Measurements from ENCODE around the gene NEDD4L.

The NEDD4L gene

DNA sequence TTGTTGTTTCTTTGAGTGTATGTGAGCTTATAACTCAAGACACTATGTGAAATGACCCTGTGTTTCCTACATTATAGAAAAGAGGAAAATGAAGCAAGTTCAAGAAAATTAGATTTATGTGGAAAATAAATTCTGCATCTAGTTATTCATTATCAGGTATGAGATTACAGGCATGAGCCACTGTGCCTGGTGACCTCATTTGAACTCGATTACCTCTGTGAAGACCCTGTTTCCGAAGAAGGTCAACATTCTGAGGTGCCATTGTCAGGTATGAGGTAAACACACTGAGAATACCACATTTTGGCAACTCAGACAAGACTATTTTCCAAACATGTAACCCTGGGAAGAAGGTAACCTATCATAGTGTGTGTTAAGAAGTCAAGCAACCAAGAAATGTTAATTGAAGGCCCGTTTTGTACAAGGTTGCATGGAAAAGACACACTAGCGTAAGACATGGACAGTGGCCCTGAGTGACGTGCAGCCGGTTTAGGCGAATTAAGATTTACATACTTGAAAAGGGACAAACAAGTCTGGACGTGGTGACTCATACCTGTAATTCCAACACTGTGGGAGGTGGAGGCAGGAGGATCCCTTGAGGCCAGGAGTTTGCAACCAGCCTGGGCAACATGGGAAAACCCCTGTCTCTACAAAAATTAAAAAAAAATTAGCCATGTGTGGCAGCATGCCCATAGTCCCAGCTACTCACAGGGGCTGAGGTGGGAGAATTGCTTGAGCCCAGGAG lies 186.6 kb downstream of the NEDD4L start:
- H2BK120ac ChIP-seq (ENCODE audit: low read depth, low read length) = no peak overlapping the region
- H3K79me1 ChIP-seq (ENCODE audit: low read depth, low read length) = no peaks in the 10 kb centered on the region
- no peak overlapping the region for H3K14ac ChIP-seq (ENCODE audit: low read length)
- WGBS, 2 donors (ENCODE audit: extremely low coverage in 2 of 2, insufficient read length in 2 of 2, insufficient replicate concordance in 1 of 2) = no CpG with 5 or more reads among the region's 8 CpGs
- no peak overlapping the region for H3K9ac ChIP-seq (ENCODE audit: low read depth, low read length, poor library complexity)
- no peak overlapping the region for H2AK5ac ChIP-seq (ENCODE audit: low read depth, low read length)
- H4K91ac ChIP-seq (ENCODE audit: low read depth, low read length, poor library complexity) = no peak overlapping the region
- H3K4ac ChIP-seq (ENCODE audit: low read length) = no peak overlapping the region
- H4K8ac ChIP-seq (ENCODE audit: low read depth, low read length) = no peak overlapping the region
- no peak for DNase-seq (ENCODE audit: low spot score)
- H3K4me2 ChIP-seq (ENCODE audit: insufficient read depth, low read length, poor library complexity, severe bottlenecking) = no peak overlapping the region
- H3K18ac ChIP-seq (ENCODE audit: low read length) = no peak overlapping the region
- H3K23ac ChIP-seq (ENCODE audit: low read depth, low read length, poor library complexity) = no peak overlapping the region
- no peak overlapping the region for H2BK5ac ChIP-seq (ENCODE audit: low read length)
- H3K4me3 ChIP-seq (ENCODE audit: low read length in 2 of 2) = no peak overlapping the region
- no peaks in the 10 kb centered on the region for H3K36me3 ChIP-seq (replicated peaks in 1 of 2; ENCODE audit: control insufficient read depth in 2 of 2, insufficient read depth in 2 of 2, low read length in 2 of 2)
- H2BK12ac ChIP-seq (ENCODE audit: low read length) = no peak overlapping the region
- no peaks in the 10 kb centered on the region for H3K9me3 ChIP-seq (replicated peaks in 1 of 2; ENCODE audit: control insufficient read depth in 2 of 2, insufficient read depth in 1 of 2, low read depth in 1 of 2, low read length in 2 of 2)
- H2BK15ac ChIP-seq (ENCODE audit: low read length) = no peak overlapping the region
- H3K27ac ChIP-seq (replicated peaks; ENCODE audit: low read length) = no peak overlapping the region
- peaks cover 2 to 21% of the 10 kb centered on the region in 2 donors for H3K4me1 ChIP-seq (ENCODE audit: control insufficient read depth in 2 of 2, insufficient read depth in 1 of 2, low read depth in 1 of 2, low read length in 2 of 2)
- no peak overlapping the region for H2AFZ ChIP-seq (ENCODE audit: low read length)
- no peaks in the 10 kb centered on the region for H3K27me3 ChIP-seq (ENCODE audit: control insufficient read depth in 3 of 3, insufficient read depth in 3 of 3, low read depth in 1 of 3, low read length in 3 of 3)

DNA sequence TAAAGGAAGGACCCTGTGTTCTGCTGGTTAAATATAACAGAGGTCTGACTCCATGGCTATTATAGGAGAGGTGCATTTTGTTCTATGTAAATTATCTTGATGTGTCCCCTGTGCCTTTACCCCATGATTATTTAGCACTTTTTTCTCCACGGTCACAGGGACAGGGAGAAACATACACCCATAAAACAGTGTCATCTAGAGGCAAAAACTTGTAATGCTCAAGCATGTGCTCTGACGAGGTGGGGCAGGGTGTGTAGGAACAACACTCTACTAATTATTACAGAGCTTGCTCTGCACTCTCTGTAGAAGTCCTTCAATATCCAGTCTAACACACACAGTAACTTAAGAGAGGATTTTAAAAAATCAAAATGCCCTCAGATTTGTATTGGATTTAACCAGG lies 187.9 kb downstream of the NEDD4L start:
- no peaks in the 10 kb centered on the region for H3K36me3 ChIP-seq (replicated peaks in 1 of 2; ENCODE audit: control insufficient read depth in 2 of 2, insufficient read depth in 2 of 2, low read length in 2 of 2)
- H3K4me3 ChIP-seq (ENCODE audit: low read length in 2 of 2) = no peak overlapping the region
- no peak overlapping the region for H2BK15ac ChIP-seq (ENCODE audit: low read length)
- H3K9ac ChIP-seq (ENCODE audit: low read depth, low read length, poor library complexity) = no peak overlapping the region
- H2BK5ac ChIP-seq (ENCODE audit: low read length) = no peak overlapping the region
- no peak overlapping the region for H2AK5ac ChIP-seq (ENCODE audit: low read depth, low read length)
- no peak overlapping the region for H4K8ac ChIP-seq (ENCODE audit: low read depth, low read length)
- H3K4me2 ChIP-seq (ENCODE audit: insufficient read depth, low read length, poor library complexity, severe bottlenecking) = no peak overlapping the region
- H3K9me3 ChIP-seq (replicated peaks in 1 of 2; ENCODE audit: control insufficient read depth in 2 of 2, insufficient read depth in 1 of 2, low read depth in 1 of 2, low read length in 2 of 2) = no peaks in the 10 kb centered on the region
- H3K27ac ChIP-seq (replicated peaks; ENCODE audit: low read length) = no peak overlapping the region
- WGBS, 2 donors (ENCODE audit: extremely low coverage in 2 of 2, insufficient read length in 2 of 2, insufficient replicate concordance in 1 of 2) = no CpG with 5 or more reads among the region's 2 CpGs
- H2BK120ac ChIP-seq (ENCODE audit: low read depth, low read length) = no peak overlapping the region
- H3K4ac ChIP-seq (ENCODE audit: low read length) = no peak overlapping the region
- H3K18ac ChIP-seq (ENCODE audit: low read length) = no peak overlapping the region
- H3K14ac ChIP-seq (ENCODE audit: low read length) = no peak overlapping the region
- no peak overlapping the region for H2AFZ ChIP-seq (ENCODE audit: low read length)
- DNase-seq (ENCODE audit: low spot score) = no peak
- H3K79me1 ChIP-seq (ENCODE audit: low read depth, low read length) = no peaks in the 10 kb centered on the region
- no peak overlapping the region for H4K91ac ChIP-seq (ENCODE audit: low read depth, low read length, poor library complexity)
- peaks cover 2 to 20% of the 10 kb centered on the region in 2 donors for H3K4me1 ChIP-seq (ENCODE audit: control insufficient read depth in 2 of 2, insufficient read depth in 1 of 2, low read depth in 1 of 2, low read length in 2 of 2)
- no peaks in the 10 kb centered on the region for H3K27me3 ChIP-seq (ENCODE audit: control insufficient read depth in 3 of 3, insufficient read depth in 3 of 3, low read depth in 1 of 3, low read length in 3 of 3)
- H3K23ac ChIP-seq (ENCODE audit: low read depth, low read length, poor library complexity) = no peak overlapping the region
- no peak overlapping the region for H2BK12ac ChIP-seq (ENCODE audit: low read length)

DNA sequence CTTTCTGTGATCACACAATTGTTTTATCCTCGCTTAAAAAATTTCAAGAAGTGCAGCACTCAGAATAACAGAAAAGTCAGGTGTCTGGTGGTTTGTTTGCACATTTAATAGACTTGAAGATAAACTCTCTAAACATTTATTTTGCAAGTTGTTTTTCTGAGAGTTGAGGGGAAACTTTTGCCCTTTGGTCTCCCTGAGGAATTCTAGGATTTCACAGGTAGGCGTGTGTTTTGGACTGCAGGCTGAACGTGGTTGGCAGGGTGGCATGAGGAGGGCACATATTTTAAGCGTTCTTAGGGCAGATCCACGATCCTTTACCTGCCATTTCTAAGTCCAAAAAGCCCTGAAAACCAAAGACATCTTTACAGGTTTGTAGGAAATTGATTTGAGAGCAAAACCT lies 188.6 kb downstream of the NEDD4L start:
- H2AFZ ChIP-seq (ENCODE audit: low read length) = no peak overlapping the region

DNA sequence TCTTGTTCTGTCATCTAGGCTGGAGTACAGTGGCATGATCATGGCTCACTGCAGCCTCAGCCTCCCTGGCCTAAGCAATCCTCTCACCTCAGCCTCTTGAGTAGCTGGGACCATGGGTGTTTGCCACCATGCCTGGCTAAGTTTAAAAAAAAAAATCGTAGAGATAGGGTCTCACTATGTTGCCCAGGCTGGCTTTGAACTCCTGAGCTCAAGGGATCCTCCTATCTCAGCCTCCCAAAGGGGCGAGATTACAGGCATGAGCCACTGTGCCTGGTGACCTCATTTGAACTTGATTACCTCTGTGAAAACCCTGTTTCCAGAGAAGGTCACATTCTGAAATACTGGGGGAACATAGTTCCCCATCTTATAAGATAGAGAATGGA lies 190.3 kb downstream of the NEDD4L start:
- H3K36me3 ChIP-seq (replicated peaks in 1 of 2; ENCODE audit: control insufficient read depth in 2 of 2, insufficient read depth in 2 of 2, low read length in 2 of 2) = no peaks in the 10 kb centered on the region
- no peak overlapping the region for H4K8ac ChIP-seq (ENCODE audit: low read depth, low read length)
- H2BK5ac ChIP-seq (ENCODE audit: low read length) = no peak overlapping the region
- peaks cover 0 to 5% of the 10 kb centered on the region in 2 donors for H3K4me1 ChIP-seq (ENCODE audit: control insufficient read depth in 2 of 2, insufficient read depth in 1 of 2, low read depth in 1 of 2, low read length in 2 of 2)
- no peak overlapping the region for H3K4ac ChIP-seq (ENCODE audit: low read length)
- no peaks in the 10 kb centered on the region for H3K27me3 ChIP-seq (ENCODE audit: control insufficient read depth in 3 of 3, insufficient read depth in 3 of 3, low read depth in 1 of 3, low read length in 3 of 3)
- no peak overlapping the region for H2AFZ ChIP-seq (ENCODE audit: low read length)
- H3K4me2 ChIP-seq (ENCODE audit: insufficient read depth, low read length, poor library complexity, severe bottlenecking) = no peak overlapping the region
- no peak overlapping the region for H2BK12ac ChIP-seq (ENCODE audit: low read length)
- no peak overlapping the region for H3K18ac ChIP-seq (ENCODE audit: low read length)
- H3K9ac ChIP-seq (ENCODE audit: low read depth, low read length, poor library complexity) = no peak overlapping the region
- no peaks in the 10 kb centered on the region for H3K79me1 ChIP-seq (ENCODE audit: low read depth, low read length)
- no peak for DNase-seq (ENCODE audit: low spot score)
- H3K9me3 ChIP-seq (replicated peaks in 1 of 2; ENCODE audit: control insufficient read depth in 2 of 2, insufficient read depth in 1 of 2, low read depth in 1 of 2, low read length in 2 of 2) = no peaks in the 10 kb centered on the region
- H3K4me3 ChIP-seq (ENCODE audit: low read length in 2 of 2) = no peak overlapping the region
- no peak overlapping the region for H2AK5ac ChIP-seq (ENCODE audit: low read depth, low read length)
- no peak overlapping the region for H2BK120ac ChIP-seq (ENCODE audit: low read depth, low read length)
- no peak overlapping the region for H3K14ac ChIP-seq (ENCODE audit: low read length)
- no peak overlapping the region for H4K91ac ChIP-seq (ENCODE audit: low read depth, low read length, poor library complexity)
- H2BK15ac ChIP-seq (ENCODE audit: low read length) = no peak overlapping the region
- no CpG with 5 or more reads among the region's 2 CpGs for WGBS, 2 donors (ENCODE audit: extremely low coverage in 2 of 2, insufficient read length in 2 of 2, insufficient replicate concordance in 1 of 2)
- H3K27ac ChIP-seq (replicated peaks; ENCODE audit: low read length) = no peak overlapping the region
- no peak overlapping the region for H3K23ac ChIP-seq (ENCODE audit: low read depth, low read length, poor library complexity)

More for the DNA sequence above, 188.6 kb downstream of the NEDD4L start:
- Histone ChIP-seq H3K9ac (ENCODE audit: low read depth, low read length, poor library complexity) (no peak overlapping the region), H3K4me3 (ENCODE audit: low read length in 2 of 2) (no peak overlapping the region), H3K27ac (replicated peaks; ENCODE audit: low read length) (no peak overlapping the region), H3K4me2 (ENCODE audit: insufficient read depth, low read length, poor library complexity, severe bottlenecking) (no peak overlapping the region), H2BK120ac (ENCODE audit: low read depth, low read length) (no peak overlapping the region), H2BK15ac (ENCODE audit: low read length) (no peak overlapping the region), H3K23ac (ENCODE audit: low read depth, low read length, poor library complexity) (no peak overlapping the region), H2BK5ac (ENCODE audit: low read length) (no peak overlapping the region), H3K4ac (ENCODE audit: low read length) (no peak overlapping the region), H3K9me3 (replicated peaks in 1 of 2; ENCODE audit: control insufficient read depth in 2 of 2, insufficient read depth in 1 of 2, low read depth in 1 of 2, low read length in 2 of 2) (no peaks in the 10 kb centered on the region), H4K91ac (ENCODE audit: low read depth, low read length, poor library complexity) (no peak overlapping the region), H3K79me1 (ENCODE audit: low read depth, low read length) (no peaks in the 10 kb centered on the region), H3K4me1 (ENCODE audit: control insufficient read depth in 2 of 2, insufficient read depth in 1 of 2, low read depth in 1 of 2, low read length in 2 of 2) (peaks cover 2 to 14% of the 10 kb centered on the region in 2 donors), H2AK5ac (ENCODE audit: low read depth, low read length) (no peak overlapping the region), H2BK12ac (ENCODE audit: low read length) (no peak overlapping the region), H3K14ac (ENCODE audit: low read length) (no peak overlapping the region), H3K36me3 (replicated peaks in 1 of 2; ENCODE audit: control insufficient read depth in 2 of 2, insufficient read depth in 2 of 2, low read length in 2 of 2) (no peaks in the 10 kb centered on the region), H3K18ac (ENCODE audit: low read length) (no peak overlapping the region), H4K8ac (ENCODE audit: low read depth, low read length) (no peak overlapping the region), H3K27me3 (ENCODE audit: control insufficient read depth in 3 of 3, insufficient read depth in 3 of 3, low read depth in 1 of 3, low read length in 3 of 3) (no peaks in the 10 kb centered on the region)
- no CpG with 5 or more reads among the region's 5 CpGs for WGBS, 2 donors (ENCODE audit: extremely low coverage in 2 of 2, insufficient read length in 2 of 2, insufficient replicate concordance in 1 of 2)
- no peak for DNase-seq (ENCODE audit: low spot score)

Measured in neuronal stem cell (in vitro differentiated cells).